ENCODE data around the gene PTGS2.

The PTGS2 gene

DNA sequence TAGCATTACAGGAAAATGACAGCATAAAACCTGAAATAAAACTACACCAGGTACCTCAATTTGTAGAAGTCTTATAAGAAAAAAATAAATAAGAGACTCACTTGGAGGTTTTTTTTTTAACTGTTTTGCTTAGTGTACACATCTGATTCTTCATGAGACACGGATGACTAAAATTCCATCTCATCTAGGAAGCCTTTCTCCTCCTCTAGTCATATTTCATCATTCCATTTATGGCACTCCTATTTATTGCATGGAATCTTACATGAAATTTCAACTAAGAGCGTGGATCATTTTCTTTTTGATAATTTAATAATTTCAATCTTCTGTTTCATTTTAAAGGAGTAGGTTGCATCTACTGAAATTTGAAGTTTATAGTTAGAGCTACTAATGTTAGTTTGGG lies 1.6 kb upstream of the PTGS2 start (continued):
- TF ChIP-seq, protein P1, sequence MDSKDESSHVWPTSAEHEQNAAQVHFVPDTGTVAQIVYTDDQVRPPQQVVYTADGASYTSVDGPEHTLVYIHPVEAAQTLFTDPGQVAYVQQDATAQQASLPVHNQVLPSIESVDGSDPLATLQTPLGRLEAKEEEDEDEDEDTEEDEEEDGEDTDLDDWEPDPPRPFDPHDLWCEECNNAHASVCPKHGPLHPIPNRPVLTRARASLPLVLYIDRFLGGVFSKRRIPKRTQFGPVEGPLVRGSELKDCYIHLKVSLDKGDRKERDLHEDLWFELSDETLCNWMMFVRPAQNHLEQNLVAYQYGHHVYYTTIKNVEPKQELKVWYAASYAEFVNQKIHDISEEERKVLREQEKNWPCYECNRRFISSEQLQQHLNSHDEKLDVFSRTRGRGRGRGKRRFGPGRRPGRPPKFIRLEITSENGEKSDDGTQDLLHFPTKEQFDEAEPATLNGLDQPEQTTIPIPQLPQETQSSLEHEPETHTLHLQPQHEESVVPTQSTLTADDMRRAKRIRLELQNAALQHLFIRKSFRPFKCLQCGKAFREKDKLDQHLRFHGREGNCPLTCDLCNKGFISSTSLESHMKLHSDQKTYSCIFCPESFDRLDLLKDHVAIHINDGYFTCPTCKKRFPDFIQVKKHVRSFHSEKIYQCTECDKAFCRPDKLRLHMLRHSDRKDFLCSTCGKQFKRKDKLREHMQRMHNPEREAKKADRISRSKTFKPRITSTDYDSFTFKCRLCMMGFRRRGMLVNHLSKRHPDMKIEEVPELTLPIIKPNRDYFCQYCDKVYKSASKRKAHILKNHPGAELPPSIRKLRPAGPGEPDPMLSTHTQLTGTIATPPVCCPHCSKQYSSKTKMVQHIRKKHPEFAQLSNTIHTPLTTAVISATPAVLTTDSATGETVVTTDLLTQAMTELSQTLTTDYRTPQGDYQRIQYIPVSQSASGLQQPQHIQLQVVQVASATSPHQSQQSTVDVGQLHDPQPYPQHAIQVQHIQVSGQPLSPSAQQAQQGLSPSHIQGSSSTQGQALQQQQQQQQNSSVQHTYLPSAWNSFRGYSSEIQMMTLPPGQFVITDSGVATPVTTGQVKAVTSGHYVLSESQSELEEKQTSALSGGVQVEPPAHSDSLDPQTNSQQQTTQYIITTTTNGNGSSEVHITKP (tag by site-specific recombination; IDR thresholded peaks at IDR 0.05): no peak
- no peak for TF ChIP-seq ZNF202 (tag by site-specific recombination; IDR thresholded peaks at IDR 0.05; ENCODE audit: borderline replicate concordance)

DNA sequence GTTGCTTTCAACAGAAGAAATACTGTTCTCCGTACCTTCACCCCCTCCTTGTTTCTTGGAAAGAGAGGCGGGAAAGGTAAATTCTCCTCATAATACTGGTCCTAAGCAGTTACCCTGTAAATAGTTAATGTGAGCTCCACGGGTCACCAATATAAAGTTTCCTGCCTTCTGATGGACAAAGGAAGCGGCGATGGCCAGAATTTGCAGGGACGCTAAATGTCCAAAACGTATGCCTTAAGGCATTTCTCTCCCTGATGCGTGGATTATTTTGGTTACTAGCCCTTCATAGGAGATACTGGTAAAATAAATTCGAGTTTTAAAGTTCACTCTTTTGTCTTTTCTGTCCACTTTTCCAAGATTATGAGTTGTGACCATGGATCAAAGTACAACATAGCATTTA lies 898 bp upstream of the PTGS2 start:
- H3K4me3 ChIP-seq (ENCODE audit: low read depth, low read length): peak overlapping the region; percentile 62
- CTCF ChIA-PET: interaction anchor here (1.3 to 2.3 kb wide), 4 partner anchors 34 to 306 kb away, joined by 3 to 11 read pairs (median 5); partner anchors contain the start of genes ODR4 and TPR
- POLR2A ChIA-PET: interaction anchor here (0.7 kb wide), 1 partner anchor 306 kb away, joined by 3 read pairs; the partner anchor contains the start of genes ODR4 and TPR
- H3K4me1 ChIP-seq (ENCODE audit: control insufficient read depth, insufficient read depth, low read length): no peaks in the 10 kb centered on the region
- no peak for TF ChIP-seq ZNF654 (tag by site-specific recombination; IDR thresholded peaks at IDR 0.05; ENCODE audit: low read depth)
- no peak for TF ChIP-seq ZBTB8A (tag by site-specific recombination; IDR thresholded peaks at IDR 0.05)
- no peak for TF ChIP-seq SP7 (tag by site-specific recombination; IDR thresholded peaks at IDR 0.05)
- TF ChIP-seq, protein P2, sequence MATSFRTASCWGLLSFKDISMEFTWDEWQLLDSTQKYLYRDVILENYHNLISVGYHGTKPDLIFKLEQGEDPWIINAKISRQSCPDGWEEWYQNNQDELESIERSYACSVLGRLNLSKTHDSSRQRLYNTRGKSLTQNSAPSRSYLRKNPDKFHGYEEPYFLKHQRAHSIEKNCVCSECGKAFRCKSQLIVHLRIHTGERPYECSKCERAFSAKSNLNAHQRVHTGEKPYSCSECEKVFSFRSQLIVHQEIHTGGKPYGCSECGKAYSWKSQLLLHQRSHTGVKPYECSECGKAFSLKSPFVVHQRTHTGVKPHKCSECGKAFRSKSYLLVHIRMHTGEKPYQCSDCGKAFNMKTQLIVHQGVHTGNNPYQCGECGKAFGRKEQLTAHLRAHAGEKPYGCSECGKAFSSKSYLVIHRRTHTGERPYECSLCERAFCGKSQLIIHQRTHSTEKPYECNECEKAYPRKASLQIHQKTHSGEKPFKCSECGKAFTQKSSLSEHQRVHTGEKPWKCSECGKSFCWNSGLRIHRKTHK (tag by site-specific recombination; IDR thresholded peaks at IDR 0.05): no peak
- TF ChIP-seq, protein P3, sequence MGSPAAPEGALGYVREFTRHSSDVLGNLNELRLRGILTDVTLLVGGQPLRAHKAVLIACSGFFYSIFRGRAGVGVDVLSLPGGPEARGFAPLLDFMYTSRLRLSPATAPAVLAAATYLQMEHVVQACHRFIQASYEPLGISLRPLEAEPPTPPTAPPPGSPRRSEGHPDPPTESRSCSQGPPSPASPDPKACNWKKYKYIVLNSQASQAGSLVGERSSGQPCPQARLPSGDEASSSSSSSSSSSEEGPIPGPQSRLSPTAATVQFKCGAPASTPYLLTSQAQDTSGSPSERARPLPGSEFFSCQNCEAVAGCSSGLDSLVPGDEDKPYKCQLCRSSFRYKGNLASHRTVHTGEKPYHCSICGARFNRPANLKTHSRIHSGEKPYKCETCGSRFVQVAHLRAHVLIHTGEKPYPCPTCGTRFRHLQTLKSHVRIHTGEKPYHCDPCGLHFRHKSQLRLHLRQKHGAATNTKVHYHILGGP (tag by site-specific recombination; IDR thresholded peaks at IDR 0.05): no peak
- no peak for TF ChIP-seq MZF1 (tag by site-specific recombination; IDR thresholded peaks at IDR 0.05; ENCODE audit: borderline replicate concordance)
- H3K27ac ChIP-seq (ENCODE audit: extremely low read depth, low read depth, low read length): peak overlapping the region; percentile 66; the same call in 1 of the 2 replicates
- no peaks in the 10 kb centered on the region for H3K36me3 ChIP-seq (ENCODE audit: control insufficient read depth in 2 of 2, insufficient read depth in 1 of 2, low read length in 2 of 2)
- no peaks in the 10 kb centered on the region for H3K9me3 ChIP-seq (ENCODE audit: control insufficient read depth, insufficient read depth, low read depth, low read length)

DNA sequence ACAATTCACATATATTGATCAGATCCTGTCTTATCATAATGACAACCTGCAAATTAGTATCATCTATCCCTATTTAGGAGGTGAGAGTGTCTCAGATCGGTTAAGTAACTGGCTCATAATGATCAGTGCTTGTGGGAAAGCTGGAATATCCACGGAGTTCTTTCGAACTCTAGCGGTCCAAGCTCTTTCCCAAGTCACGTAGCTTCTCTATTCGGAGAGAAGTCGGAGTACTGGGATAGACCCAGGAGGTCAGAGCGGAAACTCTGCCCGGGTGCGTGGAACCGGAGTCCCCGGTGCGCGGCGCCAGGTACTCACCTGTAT lies 339 bp downstream of the PTGS2 start:
- TF ChIP-seq ZNF354C (tag by site-specific recombination; IDR thresholded peaks at IDR 0.05; ENCODE audit: borderline replicate concordance, low read depth) (no peak), ZEB2 (tag by site-specific recombination; IDR thresholded peaks at IDR 0.05) (peak; percentile 96), ZNF23 (tag by site-specific recombination; IDR thresholded peaks at IDR 0.05; ENCODE audit: borderline replicate concordance) (no peak), ZNF184 (tag by site-specific recombination; IDR thresholded peaks at IDR 0.05) (no peak), OVOL3 (tag by site-specific recombination; IDR thresholded peaks at IDR 0.05) (no peak)
- TF ChIP-seq, protein P4, sequence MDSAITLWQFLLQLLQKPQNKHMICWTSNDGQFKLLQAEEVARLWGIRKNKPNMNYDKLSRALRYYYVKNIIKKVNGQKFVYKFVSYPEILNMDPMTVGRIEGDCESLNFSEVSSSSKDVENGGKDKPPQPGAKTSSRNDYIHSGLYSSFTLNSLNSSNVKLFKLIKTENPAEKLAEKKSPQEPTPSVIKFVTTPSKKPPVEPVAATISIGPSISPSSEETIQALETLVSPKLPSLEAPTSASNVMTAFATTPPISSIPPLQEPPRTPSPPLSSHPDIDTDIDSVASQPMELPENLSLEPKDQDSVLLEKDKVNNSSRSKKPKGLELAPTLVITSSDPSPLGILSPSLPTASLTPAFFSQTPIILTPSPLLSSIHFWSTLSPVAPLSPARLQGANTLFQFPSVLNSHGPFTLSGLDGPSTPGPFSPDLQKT (IDR thresholded peaks at IDR 0.05; ENCODE audit: borderline replicate concordance, low read depth, low read length): no peak
- Histone ChIP-seq H3K9me3 (ENCODE audit: control insufficient read depth, insufficient read depth, low read depth, low read length) (no peaks in the 10 kb centered on the region), H3K36me3 (ENCODE audit: control insufficient read depth in 2 of 2, insufficient read depth in 1 of 2, low read length in 2 of 2) (peaks cover 0 to 4% of the 10 kb centered on the region in 2 experiments; a peak in 1 of 3 replicates), H3K4me3 (ENCODE audit: low read depth, low read length) (peak overlapping the region; percentile 62), H3K27ac (ENCODE audit: extremely low read depth, low read depth, low read length) (peak overlapping the region; percentile 66; the same call in 1 of the 2 replicates), H3K4me1 (ENCODE audit: control insufficient read depth, insufficient read depth, low read length) (no peaks in the 10 kb centered on the region)
- ChIA-PET CTCF (interaction anchor here (0.6 to 2.3 kb wide), 12 partner anchors 9 to 276 kb away, joined by 3 to 11 read pairs (median 4); no protein-coding TSS in a partner anchor), POLR2A (interaction anchor here (1.1 kb wide), 1 partner anchor 305 kb away, joined by 4 read pairs; the partner anchor contains the start of gene TPR)
